HG03097 (cell line): ENCODE results near the gene ERC2.

ENCODE experiments used
- ATAC-seq: cut with Tn5 transposase; IDR thresholded peaks from one replicate; pipeline ENCODE4 v1.9.1; 2021; ENCODE audit not compliant: unreplicated experiment, low FRiP score

ERC2 gene

DNA sequence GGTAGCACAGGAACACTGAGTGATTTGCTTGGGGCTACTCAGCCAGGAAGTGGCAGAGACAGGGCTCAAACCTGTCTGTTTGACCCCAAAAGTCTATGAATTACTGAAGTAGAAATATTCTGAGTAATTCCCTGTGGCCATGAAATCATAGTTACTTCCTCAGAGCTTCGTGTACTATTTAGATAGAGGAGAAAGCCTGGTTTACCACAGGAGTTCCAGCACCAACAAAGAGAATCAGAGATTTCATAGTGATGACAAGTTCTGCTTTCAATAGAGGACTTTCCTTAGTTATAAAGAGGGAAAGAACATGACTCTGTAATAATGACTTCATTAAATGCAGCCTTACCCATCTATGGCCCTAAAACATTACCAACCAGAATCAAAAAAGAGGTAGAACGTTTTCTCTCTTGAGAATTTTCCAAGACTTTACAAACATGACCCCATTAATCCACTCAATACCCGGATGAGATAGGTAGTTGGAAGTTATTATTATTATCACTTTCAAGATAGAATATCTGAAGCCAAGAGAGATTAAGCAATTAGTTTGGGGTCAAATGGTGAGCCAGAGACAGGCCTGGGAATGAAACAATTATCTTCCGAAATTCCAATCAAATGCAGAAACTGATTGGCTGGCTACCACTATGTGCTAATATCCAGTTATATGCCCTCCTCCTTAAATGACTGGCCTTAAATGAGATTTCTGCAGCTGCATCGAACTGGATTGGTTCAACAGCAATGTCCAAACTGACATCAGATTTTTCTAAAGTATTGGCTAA is 967.5 kb downstream of the ERC2 start:
- ATAC-seq = no peak

DNA sequence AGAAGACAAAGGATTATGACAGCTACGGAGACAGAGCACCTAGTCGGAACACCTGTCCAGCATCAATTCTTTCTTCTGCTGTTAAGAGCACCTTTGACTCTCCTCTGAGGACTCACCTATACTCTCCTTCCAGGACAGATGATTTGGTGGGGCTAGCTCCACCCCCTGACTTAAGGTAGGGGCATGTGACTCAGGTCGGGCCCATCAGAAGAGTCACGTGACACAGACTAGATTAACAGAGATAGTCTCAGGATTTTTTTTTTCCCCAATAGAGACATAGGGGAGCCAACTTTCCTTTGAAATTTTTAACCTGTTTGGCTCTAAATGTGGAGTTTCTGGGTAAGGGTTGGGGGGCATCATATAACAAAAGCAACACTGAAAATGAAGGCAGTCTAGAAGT is 969.7 kb downstream of the ERC2 start:
- ATAC-seq = no peak

DNA sequence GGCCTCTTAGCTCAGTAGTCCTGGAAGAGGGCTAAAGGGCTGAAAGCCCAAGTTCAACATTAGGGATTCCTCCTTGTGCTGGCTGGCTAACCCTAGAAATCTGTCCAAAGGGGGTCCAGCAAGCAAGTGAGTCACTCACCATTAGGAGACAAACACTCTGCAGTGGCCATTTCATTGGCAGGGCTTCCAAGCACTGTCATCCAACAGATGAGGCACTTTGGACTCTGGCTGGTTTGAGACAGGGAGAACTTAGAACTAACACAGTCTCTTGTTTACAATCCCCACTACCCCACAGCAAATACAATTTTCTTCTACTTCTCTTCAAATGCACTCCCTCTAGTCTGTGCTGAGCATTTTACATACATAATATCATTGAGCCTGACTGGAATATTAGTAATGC is 971.0 kb downstream of the ERC2 start:
- no peak for ATAC-seq

DNA sequence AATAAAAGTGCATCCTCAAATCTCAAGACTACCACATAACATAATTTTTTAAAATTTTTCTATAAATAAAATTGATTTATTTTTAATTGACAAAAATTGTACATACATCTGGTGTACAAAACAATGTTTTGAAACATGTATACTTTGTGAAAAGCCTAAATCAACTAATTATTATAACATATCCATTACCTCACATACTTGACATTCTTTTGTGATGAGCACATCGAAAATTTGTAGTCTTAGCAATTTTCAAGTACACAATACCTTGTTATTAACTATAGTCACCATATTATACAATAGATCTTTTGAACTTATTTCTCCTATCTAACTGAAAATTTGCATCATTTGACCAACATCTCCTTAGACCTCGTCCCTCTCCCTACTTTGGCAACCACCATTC is 973.3 kb downstream of the ERC2 start:
- no peak for ATAC-seq

DNA sequence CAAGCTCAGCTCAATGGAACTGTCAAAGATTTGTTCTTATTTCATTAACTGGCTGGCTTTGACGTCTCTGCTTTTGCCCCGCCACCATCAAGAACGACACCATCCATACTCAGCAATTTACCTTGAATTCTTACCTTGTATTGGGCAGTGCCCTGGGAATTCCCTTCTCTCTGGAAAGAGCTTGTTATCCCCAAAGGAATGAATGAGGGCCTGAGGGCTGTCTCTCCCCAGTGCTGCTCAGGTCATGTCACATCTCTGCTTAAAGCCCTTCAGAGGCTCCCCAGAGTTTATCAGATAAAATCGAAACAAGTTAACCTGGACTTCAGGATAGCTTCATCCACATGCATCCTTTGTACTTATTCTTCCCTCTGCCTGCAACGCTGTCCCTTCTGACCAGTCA is 975.3 kb downstream of the ERC2 start:
- no peak for ATAC-seq

DNA sequence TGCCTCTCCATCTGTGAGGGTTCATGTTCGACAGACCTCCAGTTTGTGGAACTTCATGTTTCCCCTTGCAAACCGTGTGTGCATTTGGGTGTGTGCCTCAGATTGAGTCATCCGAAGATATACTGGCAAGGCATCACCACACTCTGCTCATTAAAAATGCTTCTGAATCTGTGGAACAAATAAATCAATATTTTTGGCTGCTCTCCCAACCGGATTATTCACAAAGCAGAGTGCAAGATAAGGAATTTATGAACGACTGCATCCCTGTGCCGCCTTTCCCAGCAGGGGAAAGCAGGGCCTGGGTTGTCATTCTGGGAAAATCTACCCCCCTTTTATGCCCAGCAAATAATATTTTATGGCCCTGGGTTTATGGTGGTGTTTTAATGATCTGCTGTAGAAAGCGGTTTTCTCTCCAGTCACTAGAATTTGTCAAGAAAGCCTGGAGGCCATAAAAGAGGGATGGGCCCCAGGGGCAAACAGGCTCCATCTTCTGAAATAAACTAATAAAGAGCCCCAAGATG is 976.9 kb downstream of the ERC2 start:
- ATAC-seq = no peak

DNA sequence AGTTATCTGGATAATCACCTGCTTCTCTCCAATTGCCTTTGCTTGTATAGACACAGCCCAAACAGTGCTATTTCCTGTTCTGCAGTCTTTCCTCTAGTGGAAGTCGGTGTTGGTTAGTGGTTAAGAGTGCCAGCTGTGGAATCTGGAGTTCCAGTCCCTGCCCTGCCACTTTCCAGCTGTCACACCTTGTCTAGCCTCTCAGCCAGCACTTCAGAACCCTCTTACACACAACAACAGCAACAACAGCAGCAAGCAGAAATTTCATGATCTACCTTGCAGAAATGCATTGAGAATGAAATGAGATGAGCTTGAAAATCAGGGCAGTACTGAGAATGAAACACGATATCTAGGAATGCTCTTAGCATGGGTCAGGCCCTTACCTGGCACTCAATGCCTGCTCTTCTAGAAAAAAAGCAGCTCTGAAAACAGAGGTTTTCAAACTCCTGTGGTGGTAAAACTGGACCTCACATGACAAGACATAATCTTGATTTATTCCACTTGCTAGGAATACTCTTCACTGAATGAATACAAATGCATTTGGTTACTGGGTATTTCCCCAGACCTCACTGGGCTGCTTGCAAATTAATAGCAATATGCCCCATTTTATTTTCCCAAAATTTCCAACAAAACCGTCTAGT is 977.9 kb downstream of the ERC2 start:
- ATAC-seq = no peak

DNA sequence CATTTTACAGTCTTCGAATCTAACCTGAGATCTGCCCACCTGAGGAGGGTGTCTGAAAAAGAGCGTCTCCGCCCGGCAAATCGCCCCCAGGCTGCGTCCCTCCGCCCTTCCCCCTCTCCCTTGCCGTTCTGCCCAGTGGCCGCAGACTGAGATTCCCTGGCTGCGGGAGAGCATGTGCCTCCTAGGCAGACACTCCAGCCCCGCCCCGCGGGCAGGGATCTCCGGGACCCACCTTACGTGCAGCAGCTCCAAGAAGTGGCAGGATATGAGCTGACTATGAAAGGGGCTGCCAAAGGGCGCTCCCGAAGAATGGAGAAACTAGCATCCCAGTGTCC is 978.5 kb downstream of the ERC2 start:
- no peak for ATAC-seq

DNA sequence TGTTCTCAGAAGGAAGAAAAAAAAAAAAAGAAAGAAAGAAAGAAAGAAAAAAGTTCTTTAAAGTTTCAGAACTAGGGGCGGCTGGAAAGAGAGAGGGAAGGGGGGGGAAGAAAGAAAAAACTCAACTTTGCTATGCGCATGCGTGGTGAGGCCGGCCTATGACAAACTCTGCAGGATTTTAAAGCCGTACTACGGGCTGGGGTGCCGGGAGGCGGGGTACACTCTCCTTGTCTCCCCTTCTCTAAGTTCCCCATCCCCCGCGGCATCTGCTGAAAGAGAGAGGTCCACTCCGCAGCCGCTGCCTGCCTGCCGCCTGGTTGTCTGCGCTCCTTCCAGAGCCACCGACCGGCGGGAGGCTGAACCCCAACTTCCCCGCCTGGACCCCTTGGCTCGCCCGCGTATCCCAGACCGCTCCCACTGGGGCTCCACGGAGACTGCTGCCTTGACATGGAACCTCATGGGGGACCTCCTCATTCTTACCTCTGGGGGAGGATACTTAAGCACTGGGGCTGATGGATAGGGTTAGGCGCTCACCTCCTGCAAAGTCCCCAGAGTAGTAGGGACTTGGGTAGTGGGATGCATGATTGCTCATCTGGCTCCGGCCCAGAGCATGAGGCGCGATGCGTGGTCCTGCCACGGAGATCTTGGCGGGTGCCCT is 979.7 kb downstream of the ERC2 start:
- no peak for ATAC-seq

DNA sequence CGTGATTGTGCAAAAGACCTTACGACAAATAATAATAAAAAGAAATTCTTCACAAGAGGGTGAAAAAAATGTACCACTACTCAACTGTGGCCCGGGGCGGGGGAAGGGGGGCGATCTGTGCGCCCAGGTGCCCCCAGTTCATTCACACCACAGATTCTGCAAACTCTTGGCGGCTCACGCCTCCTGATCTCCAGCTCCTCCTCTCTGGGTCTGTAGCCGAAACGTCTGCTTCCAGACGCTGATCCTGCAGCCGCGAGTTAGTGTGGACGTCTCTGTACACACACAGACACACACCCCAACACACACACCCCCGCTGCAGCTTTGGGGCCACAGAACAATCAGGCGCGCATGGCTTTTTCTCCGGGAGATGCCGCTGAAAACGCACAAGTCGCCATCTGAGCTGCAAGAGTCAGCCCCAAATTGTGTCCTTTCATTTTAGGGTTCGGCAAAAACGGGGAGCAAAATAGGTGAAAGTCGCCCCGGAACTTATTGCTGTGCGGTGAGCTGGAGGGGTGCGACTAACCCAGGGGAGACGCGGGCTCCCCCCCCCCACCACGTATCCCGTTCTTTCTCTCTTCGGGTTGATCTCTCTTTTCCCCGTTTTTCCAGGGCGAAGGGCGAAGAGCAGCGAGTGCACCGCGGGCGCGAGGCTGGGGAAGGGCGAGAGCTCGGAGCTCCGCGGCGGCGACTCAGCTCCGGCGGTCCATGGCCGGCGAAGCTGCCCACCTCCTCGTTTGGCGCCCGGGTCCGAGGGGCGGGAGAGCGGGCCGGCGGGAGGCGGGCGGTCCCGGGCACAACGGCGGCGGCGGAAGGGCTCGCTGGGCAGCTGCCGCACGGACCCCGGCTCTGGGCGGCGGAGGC is 980.7 kb downstream of the ERC2 start:
- ATAC-seq = no peak

DNA sequence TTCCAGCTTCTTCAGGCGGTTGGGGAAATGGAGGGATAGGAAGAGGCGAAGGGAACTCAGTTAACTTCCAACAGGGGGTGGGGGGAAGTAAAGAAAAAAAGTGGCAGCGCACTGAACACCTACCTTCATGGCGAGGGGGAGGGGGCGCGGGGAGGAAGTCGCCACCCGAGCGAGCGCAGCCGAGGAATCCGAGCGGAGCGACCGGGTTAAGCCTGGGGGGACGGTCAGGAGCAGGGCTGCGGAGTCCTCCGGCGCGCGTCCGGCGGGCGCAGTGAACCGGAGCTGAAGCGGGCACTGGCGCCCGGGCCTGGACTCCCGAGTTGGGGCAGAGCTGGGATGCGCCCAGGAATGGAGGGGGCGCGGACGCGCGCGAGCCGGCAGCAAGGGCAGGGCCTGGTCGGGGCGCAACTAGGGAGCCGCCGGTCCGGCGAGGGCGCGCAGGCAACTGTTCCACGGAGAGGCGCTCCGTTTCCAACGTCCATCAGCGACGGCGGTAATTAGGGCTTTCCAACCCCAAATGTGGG is 981.3 kb downstream of the ERC2 start, which contains the start of gene WNT5A:
Gene WNT5A (minus strand): TSS at position 450 of the 524 bp plus-strand sequence. CDS start 321 bp downstream, at position 129.
- no peak for ATAC-seq

DNA sequence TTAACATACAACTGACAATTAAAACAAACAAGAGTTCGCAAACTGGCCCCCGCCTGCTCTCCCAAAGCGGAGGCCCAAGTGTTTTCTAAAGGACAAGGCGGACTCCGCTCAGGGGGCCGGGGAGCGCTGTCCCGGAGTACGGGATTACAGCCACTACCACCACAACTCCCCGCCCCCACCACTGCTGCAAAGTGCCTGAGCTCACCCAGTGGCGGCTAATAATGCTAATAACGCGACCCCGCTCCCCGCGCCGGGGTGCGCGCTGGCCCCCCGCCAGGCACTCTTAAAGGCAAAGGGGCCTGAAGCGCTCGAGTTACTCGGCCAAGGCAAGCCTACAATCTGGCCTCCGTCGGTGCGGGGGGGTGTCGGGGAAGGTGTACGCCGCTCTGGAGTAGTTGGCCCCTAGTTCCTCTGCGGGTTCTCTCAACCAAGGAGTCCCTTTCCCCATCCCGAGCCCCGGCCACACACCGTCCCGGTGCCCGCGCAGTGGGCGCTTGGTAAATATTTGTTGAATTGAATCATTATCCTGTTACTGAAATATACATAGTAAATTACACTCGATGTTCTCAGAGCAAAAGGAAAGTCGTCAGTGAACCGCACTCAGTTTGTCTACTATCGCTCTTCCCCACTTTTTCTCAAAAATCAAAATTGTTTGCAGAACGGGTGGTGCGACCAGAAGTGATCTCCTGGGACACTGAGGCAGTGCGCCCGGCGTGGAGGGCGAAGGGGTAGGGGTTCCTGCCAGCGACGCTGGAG is 982.0 kb downstream of the ERC2 start:
- ATAC-seq = no peak

DNA sequence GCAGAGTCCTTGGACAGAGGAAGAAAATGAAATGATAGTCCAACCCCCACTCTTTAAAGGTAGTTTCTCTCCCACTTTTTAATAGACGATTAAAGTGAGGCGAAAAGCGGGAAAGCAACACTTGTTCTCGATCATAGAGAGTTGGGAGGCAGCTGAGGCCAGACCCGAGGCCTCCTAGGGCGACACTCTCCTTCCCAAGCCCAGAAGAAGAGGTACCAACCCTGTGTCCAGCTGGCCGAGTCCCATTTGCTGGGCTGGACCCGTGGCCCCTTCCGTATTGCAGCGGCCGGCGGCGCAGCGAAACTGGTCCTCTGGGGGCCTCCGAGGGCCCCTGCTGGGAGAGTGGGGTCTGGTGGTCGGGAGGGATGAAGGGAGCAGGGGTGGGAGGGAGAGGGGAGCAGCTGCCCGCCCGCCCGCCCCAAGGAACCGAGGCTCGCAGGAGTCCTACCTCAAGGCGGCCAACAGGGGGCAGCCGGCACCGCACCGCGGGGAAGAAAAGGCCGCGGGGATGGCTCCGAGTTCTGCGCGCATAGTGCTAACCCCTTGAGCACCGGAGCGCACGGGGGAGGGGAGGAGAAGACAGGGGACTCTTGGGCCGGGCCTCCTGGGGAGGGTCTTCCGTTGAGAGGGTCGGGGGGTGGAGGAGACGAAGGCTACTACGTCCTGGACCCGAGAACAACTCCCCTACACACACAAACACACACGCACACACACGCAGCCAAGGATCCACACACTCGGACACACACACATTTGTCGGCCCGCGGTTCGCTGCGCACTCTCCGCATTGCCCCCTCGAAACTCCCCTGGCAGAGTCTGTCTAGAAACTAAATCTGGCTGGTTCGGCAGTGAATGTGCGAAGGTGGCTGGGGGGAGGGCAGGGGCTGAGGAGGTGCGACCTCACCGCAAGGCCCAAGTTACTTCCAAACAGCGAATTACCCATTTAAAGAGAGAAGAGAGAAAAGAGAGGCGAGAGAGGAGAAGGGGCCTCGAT is 983.2 kb downstream of the ERC2 start:
- peak; percentile 60 for ATAC-seq

DNA sequence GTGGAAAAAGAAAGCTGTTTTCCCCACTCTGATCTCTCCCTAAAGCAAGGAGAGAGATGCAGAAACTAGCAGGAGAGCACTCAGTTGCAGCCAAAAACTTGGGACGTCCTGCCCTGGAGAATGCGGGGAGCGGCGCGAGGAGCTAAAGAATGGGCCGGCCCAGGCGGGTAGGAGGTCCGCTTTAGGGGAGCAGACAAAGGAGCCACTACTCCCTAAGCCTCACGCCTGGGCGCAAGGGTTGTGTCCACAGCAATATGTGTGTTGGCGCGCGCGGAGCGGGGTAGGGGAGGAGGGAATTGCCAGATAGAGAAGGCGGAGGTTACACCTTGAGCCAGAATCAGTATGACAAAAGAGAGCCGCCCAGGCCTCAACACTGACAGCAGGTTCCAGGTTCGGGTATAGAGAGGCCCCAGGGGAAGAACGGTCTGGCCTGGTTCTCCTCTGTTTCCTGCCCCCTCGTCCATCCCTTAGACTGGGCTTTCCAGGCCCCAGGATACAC is 984.0 kb downstream of the ERC2 start:
- ATAC-seq = no peak

DNA sequence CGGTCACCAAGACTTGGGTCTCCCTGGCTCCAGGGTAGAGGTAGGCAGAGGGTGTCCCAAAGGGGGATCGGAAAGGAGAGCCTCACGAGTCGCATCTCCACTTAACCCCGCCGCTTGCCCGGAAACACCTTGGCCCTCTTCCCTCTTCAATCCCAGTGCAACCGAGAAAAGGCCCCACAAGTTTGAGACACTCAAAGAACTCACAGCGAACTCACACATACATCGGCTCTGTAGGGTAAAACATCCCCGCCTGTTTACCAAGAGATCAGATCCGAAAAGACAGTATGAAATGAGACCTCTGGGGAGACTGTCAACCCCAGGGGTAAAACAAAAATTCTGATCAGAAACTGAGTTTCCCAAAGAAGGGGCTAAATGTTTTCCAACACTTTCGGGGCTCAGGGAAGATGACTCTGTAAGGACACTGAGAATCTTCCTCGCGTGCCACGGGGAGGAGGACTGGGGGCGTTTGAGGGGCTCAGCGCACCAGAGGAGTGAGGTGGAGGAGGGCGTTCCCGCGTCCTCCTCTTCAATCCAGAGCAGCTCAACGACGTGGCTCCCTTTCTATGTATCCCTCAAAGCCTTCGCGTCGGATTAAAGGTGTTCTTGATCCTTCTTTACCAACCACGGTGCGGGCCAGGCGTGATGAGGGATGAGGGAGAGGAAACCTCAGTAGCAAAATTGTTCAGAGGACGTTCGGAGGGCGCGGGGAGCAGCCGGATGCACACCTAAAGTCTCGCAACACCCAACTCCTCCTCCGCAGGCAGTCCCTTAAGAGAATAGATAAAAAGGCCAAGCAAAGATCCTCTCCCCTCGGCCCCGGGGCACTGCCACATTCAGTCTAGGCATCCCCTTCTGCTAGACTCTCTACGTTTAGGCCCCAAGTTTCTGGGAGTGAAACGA is 984.8 kb downstream of the ERC2 start:
- no peak for ATAC-seq

DNA sequence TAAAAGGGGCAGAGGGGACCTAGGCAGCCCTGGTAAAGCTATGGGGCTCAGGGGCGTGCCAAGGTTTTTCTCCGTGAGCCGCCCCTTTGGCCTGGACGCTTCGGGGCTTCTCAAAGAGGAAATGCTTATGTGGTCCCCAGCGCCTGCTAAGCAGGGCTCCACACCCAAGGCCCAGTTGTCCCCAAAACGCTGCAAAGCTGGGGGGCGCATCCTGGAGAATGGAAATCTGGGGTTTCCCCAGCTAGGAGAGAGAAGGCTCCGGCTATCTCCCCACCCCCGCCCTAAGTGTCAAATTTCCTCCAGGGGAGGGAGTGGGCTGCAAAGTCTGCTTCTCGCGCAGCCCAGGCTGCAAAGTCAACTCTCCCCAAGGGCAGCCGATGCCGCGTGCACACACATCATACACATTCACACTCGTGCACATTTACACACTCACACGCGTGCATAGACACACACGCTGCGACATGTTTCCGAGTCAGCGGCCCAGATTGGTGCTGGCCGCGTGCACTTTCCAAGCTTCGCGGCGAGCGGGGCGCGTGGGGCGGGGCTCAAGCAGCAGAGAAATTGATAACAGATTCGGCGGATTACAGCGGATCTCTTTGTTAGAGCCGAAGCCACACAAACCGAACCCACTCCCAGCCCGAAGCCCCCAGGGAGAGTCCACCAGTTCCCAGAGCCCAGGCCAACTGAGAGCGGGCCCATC is 985.6 kb downstream of the ERC2 start:
- no peak for ATAC-seq
